GM19397 (cell line): ENCODE measurements around the gene KRT79.

Experiments
- ATAC-seq: cut with Tn5 transposase; IDR thresholded peaks from one replicate; pipeline ENCODE4 v1.9.1; 2021; ENCODE audit warnings: mild to moderate bottlenecking, moderate library complexity; ENCODE audit not compliant: unreplicated experiment

The KRT79 gene

DNA sequence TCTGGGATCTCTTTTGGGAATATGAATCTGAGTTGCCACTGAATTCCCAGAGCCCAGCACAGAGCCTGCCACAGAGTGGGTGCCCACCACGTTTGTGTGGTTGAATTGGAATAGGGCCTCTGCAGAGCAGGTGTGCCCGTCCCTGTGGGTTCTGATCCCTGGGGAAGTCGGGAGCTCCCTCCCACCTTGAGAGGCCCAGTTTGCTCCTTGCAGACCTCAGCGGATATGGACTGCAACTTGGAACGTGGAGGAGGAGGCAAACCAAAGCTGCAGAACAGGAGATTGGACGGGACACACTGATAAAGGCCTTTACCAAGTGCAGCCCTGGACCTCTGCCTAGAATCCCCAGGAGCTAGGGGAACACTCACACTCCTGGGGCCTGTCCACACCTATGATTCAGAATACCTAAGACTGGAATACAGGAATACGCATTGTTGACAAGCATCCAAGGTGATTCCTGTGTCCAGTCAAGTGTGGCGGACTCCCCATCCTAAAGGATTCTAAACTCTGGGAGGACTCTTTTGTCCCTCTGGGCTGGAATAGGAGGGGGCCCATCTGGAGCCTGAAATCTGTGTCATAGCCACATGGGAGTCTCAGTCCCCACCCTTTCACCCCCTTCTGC is 59.4 kb downstream of the KRT79 start:
- no peak for ATAC-seq

DNA sequence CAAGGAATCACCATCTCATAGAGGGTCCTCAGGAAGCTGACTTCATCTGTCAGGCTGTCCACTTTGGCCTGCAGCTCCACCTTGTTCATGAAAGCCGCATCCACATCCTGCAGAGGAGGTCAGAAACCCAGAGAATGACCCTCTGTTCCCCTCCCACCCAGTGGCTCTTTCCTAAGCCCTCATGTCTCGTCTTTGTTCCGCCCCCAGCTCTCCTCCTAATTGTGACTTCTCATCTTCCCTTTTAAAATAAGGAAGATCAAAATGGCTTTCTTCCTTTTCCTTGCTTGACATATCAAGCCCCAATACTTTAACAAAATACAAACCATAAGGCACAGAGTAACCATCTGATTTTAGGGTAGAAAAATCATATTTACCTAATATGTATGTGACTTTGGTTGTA is 61.3 kb downstream of the KRT79 start:
- ATAC-seq, result no peak

DNA sequence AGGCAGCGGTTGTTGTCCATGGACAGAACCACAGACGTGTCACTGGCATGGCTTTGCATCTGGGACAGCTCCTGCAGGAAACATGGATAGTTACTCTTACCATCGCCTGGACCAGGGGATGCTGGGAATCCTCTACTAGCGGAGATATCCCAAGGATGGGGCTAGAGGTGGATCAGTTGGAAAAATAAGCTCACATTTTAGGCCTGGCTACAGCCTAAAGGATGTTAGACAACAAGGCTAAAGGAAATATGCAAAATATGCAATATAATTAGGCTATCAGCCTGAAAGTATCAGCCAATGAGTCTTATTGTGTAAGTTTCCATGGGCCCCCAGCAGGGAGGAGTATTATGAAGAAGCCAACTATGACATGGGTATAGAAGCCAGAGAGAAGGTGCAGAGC is 61.9 kb downstream of the KRT79 start:
- no peak for ATAC-seq

DNA sequence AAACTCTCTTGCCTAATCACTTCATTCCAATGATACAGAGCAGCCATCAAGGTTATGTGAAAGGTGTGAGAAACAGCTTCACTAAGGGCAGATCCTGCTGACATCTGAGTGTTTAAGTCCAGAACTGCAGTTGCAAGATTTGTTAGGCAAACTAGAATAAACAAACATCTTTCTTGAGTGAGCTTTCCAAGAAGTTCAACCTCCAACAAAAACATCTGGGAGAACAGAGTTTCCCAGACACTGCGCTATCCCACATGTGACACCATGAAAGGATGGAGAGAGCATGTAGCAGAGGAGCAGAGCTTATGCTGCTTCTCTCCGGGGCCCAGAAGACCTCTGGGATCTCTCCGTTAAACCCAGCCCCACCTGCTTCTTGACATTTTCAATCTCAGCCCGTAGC is 62.6 kb downstream of the KRT79 start:
- no peak for ATAC-seq
